Cerebellar nuclear complex (tissue), 1 donor: ENCODE measurements around the gene APLP2.

Experiments used
- DNase-seq, 2 experiments: peaks; one replicate each; lab custom pipeline; 2025; lab: John Stamatoyannopoulos, UW

Gene APLP2

DNA sequence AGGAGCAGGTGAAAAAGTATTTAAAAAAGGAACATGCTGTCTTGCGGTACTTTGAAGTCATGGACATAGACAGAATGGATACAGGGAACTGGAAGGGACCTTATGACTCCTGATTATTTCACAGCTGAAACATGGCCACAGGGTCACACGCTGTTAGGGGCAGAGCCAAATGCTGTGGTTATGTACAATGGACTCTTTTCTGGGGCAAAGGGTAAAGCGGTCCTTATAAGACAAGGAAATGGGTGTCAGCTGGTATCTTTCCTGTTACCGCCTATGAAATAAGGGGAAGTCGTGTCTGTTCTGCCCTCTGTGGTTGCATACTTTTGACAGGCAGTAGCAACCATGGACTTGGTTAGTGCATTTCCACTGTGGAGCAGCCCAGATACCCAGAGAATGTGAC, 77.1 kb downstream of the APLP2 start:
- no peak for DNase-seq

DNA sequence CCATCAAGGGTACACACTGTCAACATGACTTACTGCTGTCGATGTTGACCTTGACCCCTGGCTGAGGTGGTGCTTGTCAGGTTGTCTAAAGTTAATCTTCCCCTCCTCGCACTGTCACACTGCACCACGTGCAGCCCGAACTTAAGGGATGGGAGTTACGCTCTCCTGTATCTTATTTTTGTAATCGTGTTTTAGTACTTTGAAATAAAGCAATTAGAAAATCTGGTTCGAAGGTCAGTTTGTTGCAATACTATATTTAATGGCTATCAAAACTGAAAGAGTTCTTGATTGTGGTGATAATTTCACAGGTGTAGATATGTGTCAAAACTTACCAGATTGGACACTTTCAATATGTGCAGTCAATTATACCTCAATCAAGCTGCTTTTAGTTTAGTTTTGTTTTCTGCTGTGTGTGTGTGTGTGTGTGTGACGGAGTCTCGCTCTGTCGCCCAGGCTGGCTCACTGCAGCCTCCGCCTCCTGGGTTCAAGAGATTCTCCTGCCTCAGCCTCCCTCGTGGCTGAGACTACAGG, 79.2 kb downstream of the APLP2 start:
- DNase-seq: no peak

DNA sequence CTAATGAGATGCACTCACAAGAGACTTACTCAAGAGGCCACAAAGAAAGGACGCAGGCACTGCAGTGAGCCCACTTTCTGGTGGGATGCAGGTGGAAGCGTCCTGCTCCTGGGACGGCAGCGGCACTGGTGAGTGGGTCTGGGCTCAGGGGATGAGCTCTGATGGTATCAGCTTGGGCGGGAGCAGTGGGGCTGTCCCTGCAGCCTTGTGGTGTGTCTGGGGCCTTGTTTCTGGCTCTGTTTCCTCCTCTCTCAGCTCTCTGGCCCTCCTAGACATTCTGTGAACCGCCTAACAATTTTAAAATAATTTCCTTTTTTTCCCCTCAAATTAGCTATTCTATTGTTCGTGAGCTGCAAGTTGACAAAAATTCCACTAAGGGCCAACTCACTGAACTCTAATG, 81.1 kb downstream of the APLP2 start:
- DNase-seq: no peak

GRCh38 chr11:130151196-130151595, 81.5 kb downstream of the APLP2 start:
- no peak for DNase-seq

DNA sequence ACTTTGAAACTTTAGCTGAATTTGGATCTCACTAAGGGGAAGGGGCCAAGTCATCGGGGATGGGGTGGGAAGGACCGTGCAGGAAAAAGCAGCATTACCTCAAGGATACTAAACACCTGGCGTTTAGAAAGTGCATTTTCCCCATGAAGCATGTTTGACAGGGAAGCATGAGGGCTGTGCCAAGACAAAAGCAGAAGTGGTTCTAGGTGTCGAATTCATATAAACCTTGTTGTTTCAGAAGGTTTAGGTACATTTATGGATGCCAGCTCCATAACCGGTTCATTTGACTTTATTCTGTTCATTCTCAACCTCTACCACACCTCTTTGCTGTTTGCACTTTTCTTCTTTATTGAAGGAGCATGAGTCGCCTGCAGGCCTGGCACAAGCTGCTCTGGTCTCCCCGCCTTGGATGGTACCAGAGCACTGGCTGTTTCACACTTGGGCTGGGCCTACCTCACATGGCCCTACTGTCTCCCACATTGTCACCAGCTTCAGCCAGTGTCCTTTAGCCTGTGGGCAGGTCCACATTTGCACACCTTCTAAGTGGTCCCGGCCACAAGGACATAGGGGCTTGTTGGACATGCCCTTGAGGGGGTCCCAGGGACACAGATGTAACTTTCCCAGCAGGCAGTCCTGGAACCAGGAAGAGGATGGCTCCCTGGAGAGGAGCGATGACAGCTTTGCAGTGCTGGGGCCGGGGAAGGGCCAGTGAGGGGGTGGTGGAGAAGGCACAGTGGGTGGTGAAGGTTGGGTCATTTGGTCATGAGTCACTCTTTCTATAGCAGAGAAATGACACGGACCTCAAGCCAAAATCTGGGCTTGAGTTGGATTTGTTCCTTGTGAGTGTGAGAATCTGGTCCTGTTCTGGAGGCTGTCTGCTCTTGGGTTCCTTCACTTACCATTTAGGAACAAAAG, 86.7 kb downstream of the APLP2 start:
- DNase-seq: no peak

- no peak for DNase-seq
Measured at GRCh38 chr11:130157101-130157500, 87.4 kb downstream of the APLP2 start.

GRCh38 chr11:130157840-130158239, 88.1 kb downstream of the APLP2 start:
- DNase-seq: no peak

DNA sequence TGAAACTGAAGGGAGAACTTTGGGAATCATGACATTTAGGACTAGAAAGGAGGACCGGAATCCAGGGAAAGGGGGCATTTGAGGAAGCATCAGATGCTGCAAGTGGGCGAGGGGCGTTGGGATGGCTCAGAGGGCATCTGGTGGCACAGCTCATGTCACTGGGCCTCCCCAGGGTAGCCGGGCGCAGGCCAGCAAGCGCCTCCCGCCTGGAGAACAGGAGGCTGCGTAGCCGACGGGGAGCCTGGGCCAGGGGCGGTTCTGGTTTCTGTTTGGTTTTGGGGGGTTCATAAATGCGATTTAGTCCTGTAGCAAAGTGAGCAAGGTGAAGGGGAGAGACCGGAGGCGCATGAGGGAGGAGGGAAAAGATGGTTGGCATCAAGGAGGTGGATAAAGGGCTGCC, 89.4 kb downstream of the APLP2 start:
- no peak for DNase-seq

GRCh38 chr11:130159657-130160497, 90.2 kb downstream of the APLP2 start, which contains the start of gene ST14:
Gene ST14 (plus strand): TSS chr11:130159782. CDS start chr11:130159980, 198 bp downstream.
- no peak for DNase-seq

DNA sequence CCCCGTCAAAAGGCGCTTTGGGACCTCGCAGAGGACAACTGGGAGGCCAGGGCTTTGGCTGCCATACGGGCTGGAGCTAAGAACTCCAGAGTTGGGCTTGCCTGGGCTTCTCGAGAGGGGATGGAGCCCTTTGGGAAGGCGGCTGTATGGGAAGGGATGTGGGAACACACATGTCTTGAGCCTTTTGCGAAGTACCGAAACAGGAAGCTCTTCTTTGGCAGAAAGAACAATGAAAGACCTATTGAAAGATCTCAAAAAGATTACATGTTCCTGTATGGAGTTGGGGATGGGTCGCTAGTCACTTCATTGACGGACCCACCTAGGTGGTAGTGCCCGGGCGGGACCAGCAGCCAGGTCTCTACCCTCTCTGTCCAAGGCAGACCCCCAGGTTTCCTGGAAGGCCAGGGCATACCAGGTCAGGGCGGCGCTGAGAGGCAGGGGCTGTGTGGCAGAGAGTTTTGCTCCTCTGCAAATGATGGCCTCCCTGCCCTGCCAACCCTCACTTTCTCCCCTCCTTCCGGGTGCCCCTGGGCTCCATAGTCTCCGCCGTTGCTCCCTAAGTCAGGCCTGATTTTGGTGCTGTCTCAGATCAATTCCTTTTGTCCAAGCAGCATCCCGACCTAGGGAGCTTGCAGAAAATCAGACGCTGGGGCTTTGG, 90.9 kb downstream of the APLP2 start:
- DNase-seq: no peak

DNA sequence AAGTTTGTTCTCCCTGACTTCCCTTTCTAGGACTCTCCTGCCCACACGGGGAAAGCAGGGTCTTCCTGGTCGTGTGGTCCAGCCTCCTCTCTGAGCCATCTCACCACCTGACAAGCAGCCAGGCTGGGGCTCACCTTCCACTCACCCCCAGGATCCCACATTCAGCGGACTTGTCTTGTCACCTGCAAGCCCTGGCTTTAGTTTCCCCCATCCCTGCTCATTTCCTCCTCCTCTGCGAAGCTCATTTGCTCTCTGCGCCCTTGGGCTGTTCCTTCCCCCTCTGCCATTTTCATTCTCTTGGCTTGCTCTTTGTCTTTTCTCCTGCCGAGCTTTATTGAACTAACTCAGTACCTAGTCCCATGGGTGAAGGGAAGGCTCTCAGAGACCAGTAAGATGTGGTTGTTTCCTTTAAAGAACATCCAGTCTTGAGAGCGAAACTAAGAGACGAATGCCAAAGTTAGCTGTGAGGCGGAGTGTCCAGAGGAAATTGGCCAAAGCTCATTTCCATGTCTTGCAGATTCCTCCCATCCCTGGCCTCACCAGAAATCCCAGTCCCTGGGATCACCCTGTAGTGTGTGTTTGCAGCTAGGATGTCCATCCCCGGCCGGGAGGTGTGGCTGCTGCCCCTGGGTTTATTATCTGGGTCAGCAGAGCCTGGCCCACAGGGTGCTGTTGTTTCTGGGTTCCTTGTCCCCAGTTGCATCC, 91.9 kb downstream of the APLP2 start:
- DNase-seq: no peak

GRCh38 chr11:130162733-130163132, 93.0 kb downstream of the APLP2 start:
- no peak for DNase-seq

- DNase-seq: no peak
Measured at GRCh38 chr11:130163346-130164220, 93.9 kb downstream of the APLP2 start.

DNA sequence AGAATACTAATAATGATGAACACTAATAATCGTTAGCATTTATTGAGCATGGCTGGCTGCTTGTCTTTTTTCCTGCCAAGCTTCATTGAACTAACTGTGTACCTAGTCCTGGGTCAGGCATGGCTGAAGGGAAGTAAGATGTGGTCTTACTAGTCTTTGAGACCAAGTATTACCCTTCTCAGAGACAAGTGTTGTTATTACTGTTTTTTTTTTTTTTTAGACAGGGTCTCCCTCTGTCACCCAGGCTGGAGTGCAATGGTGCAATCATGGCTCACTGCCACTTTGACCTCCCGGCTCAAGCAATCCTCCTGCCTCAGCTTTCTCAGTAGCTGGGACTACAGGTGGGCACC, 94.5 kb downstream of the APLP2 start:
- no peak for DNase-seq

DNA sequence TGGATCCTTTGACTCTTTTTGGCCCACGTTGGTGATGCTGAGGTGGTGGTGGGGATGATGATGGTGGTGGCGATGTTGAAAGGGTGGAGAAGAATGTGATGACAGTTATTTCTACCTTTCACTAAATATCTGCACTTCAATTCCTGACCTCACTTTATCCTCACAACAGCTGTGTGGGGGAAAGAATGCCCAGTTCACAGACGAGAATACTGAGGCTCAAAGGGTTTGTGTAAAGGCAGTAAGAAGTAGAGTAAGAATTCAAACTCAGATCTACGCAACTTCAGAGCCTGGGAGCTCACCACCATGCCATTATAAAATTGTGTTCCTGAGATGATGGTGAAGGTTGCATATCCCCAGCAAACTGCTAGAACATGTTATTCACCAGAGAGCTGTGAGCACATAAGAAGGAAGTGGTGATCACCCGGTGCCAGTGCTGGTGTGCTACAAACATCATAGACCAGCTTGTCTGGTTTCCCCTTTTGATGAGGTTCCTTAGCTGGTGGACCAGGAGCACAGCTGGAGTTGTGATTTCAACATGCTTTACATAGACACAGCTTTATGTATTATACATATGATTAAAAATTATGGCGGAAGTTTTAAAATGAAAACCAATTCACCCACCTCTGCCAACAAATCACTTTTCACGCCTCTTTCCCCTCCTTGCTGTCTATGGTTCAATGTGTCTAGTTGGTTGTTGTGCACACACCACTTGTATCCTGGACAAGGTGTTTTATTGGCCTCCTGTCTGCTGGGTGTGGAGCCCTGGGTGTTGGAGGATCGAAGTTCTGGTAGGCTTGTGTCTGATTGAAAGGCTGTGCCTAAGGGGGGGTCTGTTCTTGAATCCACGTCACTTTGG, 96.1 kb downstream of the APLP2 start:
- DNase-seq: no peak

DNA sequence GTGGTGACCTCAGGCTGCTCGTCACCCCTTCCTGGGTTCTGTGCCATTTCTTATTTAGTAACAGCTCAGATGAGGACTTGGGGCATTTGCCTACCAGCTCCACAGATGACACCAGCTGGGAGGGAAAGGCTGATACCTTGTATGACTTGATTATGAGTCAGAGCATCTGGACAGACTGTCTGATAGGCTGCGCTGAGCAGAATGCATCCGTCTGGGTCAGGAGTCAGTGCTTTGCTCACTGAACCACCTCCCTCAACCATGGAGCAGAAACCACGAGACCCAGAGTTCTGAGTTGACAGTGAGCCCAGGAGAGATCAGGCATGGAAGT, 96.7 kb downstream of the APLP2 start:
- no peak for DNase-seq

DNA sequence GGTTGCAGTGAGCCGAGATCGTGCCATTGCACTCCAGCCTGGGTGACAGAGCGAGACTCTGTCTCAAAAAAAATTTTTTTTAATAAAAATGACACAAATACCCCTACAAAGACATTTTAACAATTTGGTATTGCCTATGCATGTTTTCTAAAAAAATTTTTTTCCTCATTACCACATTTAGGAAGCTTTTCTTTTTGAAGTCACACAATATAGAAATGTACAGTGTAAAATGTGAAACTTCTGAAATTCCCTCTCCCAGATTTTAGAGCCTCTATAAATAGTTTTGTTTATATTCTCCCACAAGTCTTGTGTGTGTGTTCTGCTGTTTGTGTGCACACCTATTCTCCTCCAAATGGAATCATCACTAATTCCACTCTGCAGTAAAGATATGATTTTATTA, 97.5 kb downstream of the APLP2 start:
- DNase-seq: no peak

- DNase-seq: no peak
Measured at GRCh38 chr11:130168105-130168504, 98.4 kb downstream of the APLP2 start.

DNA sequence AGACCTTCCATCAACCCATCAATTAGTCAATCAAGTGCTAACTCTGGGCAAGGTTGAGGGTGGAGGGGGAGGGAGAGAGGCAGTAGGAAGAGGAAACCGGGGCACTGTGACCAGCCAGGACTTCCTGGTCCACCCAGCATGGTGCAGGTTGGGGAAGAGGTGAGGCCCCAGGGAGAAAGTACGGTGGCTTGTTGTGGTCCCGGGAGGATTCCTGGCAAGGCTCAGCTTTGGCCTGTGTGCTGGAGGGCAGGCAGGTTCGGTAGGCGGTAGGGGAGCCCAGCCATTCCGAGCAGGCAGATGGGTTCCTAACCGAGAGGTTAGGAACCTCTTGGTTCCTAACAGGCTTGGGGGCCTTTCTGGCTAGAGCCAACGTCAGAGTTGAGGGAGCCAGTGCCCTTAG, 100.7 kb downstream of the APLP2 start:
- DNase-seq: no peak

DNA sequence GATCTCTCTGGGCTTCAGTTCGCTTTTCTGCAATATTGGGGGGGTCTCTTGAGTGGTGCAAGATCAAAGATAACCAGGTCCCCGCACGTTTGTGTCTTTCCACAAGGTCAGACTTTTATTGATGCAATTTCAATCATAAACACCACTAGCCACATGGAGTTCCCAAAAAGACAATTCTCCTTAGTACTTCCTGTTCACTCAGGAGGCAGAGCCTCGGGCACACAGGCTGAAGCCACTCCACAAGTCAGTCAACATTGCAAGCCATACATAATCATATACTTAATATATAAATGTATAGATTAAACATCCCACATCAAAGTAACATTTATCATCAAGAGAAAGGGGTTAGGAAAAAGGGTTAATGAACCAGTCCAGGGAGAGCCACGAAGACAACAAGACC, 101.8 kb downstream of the APLP2 start:
- no peak for DNase-seq
